AG08395 (cell line): ENCODE measurements around the gene LTBP1.
A peak's percentile ranks its signal among the peaks of the same experiment; 100 is the strongest.
"Not testable (repeated sequence)": the region's sequence is repeated elsewhere in the genome, so short reads cannot be mapped to it uniquely, and the experiment has no call there.

ENCODE experiments used
- DNase-seq: peaks from one replicate; pipeline ENCODE4 v3.0.0; 2012; ENCODE audit warnings: mixed read lengths, low spot score

LTBP1 gene

DNA sequence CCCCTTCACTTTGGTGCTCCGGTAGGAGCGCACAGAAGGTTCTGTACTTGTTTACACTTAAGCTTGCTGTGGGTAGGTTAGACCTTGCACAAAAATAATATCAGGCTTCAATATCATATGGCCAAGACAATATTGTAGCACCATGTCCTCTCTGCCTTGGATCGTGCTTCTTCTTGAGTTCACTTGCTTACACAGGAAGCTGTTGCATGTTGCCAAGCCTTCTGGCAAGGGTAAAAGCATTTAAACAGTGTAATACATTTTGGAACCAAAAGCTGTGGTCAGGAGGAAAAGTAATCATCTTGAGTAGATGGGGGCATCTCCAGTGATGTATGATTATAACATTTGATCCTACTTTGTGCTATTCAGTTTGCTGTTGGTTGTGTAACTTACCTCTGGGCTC lies 197.5 kb downstream of the LTBP1 start:
- no peak for DNase-seq

DNA sequence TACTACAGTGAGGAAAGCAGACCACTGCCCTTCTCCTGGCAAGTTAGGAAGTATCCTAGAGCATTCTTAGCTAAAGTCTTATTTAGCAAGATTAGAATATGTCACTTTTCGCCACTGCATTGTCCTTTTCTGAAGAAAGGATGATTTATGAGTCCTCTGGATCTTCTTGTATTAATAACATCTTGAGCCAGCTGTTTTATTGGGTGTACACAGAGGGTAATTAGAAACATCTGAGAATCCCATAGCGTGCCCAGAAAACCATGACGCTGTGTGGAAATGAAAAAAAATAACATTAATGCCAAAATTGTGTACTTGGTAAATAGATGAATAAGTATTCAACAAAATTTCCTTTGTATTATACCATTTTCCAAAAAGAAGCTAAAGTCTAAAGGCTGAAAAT lies 198.7 kb downstream of the LTBP1 start:
- peak; percentile 42 for DNase-seq

DNA sequence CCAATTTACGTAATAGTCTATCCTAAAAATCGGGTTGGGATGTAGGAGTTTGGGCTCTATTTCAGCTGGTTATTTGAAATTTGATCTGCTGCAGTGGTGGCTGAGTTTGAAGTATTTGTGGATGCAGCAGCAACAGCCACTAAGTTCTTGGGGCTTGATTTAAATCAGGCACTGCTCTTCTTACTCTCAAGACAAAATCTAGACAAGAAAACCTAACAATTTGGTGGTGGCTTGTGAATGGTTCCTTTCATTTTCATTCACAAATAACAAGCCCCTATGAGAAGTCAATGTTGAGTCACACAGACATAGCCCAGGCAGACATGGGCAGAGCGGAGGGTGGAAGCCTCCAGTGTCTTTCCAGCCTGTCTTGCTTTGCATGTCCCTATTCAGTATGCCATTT lies 199.3 kb downstream of the LTBP1 start:
- DNase-seq = no peak

DNA sequence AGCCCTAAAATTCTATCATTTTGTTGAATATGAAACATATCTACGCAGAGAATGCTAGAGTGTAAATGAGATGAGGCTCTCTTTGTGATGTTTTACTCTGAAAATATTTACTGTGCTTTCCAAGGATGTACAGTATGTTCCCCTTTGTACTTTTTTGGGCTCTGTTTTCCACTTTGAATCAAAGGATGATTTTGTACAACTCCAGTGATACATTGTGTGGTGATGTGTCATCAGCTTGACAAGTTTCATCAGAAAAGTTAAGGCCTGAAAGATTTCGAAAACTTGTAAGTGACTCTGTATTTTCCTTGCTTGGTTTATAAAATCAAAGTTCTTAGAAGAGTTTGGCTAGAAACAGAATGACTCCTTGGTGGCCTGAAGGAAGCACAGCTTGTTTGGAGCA lies 206.3 kb downstream of the LTBP1 start:
- peak; percentile 24 for DNase-seq

DNA sequence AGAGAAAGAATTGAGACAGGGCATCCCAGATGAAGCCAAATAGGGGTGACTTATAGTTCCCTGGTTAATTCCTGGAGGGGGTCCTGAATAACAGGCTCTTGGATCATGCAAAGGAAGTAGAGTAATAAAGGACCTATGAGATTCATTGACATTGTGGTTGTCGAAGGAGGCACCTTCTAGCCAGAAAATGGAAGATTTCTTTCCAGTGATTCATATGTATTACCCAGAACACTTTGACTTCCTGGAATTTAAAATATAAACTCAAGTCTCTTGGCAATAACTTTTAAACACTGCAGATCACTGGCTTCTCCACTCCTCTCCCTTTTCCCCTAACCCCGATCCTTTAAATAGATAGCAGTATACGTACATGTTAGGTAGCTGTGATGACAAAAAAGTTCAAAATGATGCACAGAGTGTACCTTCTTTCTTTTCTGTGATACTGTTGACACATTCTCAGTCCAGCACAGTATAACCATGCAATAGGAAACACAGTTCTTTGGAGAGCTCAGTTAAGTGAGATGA lies 211.8 kb downstream of the LTBP1 start:
- peak; percentile 66 for DNase-seq

DNA sequence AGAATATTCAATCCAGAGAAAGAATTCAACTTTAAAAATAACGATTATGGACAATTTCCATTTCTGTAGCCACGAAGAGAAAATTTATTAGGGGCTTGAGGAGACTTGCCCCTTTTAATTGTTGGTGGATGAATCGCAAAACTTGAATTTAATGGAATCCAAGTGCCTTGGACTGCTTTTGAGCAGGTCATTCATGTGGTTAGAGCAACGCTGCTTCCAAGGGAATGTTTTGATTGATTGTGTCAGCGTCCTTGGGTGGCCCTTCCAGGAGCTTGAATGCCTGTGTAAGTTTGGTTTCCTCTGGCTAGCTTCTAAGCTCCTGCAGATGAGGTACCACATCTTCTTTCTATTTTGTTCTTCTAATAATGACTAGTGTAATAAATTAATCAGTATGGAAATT lies 213.4 kb downstream of the LTBP1 start:
- no peak for DNase-seq

DNA sequence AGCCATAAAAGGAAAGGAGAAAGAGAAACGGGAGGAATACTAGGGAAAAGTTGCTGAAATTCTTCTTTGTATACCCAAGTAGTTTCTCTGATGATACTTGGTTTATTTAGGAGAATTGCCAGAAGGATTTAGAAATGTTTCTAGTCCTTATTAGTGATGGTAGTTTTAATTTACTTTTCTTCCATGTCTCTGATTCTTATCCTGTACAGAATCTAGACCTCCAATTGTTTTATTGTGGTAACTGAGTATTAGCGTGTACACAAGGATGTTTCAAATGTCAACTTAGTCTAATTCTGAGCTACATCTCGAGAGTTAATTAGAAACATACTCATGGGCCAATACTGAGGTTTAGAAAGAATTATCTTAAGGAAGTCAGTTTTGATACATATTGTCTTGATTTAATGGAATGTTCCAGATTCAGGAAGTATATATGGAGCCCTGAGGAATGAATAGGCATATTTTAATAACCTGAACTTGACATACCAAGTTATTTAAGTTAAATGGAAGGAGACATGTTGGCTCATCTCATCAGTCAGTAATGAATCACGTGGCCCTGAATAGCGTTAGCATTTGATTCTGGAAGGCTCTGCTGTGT lies 219.6 kb downstream of the LTBP1 start:
- DNase-seq = peak; percentile 21

DNA sequence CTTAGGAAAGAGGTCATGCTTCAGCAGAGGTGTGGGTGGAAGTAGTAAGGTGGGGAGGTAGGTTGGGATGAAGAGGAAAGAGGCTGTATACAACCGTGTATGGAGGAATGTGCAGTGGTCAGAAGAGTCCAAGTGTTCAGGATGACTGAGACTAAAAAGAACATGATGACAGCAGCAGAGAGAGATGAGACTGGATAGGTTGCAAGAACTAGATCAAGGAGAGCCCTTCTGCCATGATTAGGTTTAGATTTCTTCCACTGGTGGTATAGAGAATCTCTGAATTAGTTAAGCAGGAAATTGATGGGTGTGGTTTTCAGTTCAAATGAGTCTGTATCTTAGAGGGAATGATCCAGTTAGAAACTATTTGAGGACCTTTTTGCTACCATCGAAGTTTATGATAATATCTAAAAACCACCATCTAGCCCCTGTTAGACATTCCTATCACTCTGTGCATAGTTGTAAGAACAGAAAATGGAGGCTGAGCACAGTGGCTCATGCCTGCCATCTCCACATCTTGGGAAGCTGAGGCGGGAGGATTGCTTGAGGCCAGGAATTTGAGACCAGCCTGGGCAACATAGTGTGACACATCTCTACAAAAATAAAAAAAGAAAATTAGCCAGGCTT lies 221.0 kb downstream of the LTBP1 start:
- DNase-seq = no peak

DNA sequence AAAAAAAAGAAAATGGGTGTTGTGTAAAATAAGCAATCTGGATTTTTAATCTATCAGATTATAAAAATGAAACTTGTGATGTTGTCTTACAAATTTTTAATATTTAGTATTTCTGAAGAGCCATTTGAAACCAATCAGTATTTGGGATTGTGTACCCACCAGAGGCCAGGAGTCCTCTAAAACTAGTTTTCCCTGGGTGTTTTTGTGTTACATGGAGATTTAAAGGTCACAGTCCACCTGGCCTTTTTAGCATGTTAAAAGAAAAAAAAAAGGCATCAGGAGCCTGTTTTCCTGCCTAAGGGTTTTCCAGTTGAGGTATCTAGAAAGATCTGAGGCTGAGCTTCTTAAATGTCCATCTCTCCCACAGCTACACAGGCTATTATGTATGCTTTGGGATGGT lies 221.7 kb downstream of the LTBP1 start:
- no peak for DNase-seq

DNA sequence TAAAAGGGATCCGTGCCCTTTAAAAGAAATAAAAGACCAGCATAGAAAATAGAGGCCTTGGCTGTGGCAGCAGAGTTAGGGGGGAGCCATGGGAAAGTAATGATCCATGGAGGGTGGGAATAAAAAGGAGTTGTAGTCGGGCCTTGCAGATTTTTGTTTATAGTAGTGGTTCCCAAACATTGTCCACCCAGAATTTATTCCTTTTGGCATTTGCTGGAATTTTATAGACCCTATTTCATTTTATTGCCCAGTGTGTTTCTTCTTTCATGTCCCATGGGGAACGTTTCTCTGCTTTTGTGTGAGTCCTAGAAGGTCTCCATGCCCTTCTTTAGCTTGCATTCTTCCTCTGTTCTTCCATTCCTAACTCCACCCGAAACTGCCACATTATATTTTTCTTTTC lies 222.2 kb downstream of the LTBP1 start:
- no peak for DNase-seq

DNA sequence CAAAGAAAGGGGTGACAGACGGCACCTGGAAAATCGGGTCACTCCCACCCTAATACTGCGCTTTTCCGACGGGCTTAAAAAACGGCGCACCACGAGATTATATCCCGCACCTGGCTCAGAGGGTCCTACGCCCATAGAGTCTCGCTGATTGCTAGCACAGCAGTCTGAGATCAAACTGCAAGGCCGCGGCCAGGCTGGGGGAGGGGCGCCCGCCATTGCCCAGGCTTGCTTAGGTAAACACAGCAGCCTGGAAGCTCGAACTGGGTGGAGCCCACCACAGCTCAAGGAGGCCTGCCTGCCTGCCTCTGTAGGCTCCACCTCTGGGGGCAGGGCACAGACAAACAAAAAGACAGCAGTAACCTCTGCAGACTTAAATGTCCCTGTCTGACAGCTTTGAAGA lies 223.5 kb downstream of the LTBP1 start:
- not testable (repeated sequence) for DNase-seq

DNA sequence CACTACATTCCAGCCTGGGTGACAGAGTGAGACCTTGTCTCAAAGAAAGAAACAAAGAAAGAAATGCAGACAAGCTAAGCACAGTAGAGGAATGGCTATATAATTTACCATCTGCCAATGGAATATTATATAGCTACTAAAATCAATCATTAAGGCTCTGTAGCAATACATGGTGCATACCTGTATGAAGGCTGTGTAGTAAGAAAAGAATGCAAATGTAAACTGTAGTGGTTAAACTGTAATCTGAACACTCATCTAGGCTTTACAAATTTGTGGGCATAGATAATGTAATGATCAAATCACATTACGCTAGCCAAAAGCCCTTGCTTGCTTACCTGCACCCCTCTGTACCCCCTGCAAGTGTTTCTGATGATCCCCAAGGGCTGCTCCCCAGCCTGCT lies 230.9 kb downstream of the LTBP1 start:
- DNase-seq = no peak

DNA sequence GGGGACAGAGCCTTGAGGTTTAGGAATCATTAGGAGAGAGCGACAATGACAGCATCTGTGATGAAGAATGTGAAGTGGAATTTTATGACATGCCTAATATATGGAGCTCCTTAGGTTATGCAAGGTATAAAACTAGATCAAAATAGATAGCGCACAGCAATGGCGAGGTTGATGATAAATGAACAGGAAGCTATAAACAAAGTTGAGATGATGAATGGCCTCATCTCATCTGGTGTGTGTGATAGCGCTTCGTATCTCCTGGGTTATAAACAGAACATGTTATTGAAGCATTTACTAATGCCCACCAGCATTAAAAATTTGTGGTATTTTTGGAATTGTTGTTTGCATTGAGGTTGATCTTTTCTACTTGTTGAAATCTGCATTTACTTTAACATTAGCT lies 231.5 kb downstream of the LTBP1 start:
- no peak for DNase-seq

DNA sequence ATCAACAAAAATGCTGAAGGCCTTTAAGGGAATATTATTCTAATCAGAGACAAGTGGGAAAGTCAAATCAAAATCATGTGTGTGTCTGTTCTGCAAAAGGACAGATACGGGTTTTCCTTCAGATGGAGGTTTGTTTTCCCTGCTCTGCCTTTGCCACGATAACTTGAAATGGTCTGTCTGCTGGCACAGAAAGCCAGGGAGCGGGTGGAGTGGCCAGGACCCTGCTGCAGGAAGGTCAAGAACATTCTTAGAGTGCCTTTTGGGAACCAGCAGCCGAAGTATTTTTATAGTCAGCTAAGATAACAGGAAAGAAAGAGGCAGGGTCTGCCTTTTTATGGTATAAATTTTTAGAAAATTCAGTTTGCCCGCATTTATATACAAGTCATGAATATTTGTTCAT lies 234.2 kb downstream of the LTBP1 start:
- DNase-seq = no peak

DNA sequence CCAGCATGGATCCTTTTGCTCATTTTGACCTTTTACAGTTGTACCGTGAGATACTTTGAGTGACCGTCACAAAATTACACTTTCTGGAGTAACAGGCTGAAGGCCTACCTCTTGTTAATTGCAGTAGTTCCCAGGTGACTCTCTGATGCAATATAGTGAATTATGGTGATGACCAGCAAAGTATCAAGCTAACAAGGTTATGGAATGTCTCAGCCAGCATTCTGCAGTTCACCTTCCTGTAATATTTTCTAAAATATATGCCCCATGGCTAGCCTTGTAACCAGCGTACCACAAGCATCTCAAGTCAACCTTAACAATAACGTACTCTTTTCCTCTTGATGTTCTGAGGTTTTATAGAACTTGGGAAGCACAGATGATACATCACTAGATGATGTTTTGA lies 234.7 kb downstream of the LTBP1 start:
- DNase-seq = no peak

DNA sequence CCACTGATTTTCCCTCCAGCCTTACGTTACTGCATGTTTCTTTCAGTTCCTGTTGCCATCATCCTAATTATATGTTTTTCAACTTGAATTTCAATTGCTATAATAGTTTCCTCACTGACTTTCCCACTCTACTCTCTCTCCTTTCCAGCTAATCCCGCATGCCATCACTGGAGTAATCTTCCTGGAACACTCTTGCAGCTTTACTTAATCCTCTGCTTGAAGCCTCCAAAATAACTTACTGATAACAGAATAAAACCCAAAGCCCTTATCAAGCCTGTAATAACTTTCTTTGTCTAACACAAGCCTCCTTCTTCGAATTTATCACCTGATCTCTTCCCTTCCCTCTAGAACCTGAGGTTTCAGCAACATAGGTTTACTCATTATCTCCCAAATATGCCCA lies 237.3 kb downstream of the LTBP1 start:
- no peak for DNase-seq

DNA sequence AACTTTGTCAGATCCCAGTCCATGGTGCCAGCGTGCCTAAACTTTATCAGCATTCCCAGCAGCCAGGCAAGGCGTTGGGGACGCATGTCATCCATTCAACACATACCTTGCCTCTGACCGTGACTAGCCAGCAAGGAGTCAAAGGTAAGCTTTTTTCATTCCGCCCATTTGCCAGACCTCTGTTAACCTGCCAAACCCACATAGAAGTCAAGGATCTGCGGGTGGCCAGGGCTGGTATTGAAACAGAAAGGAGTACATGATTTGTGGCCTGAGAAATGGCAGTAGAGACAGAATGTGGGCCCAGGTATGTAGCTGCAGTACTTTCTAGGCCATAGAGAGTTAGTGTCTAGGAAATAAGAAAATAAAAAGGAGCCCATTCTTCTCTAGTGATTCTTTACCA lies 240.2 kb downstream of the LTBP1 start:
- no peak for DNase-seq

DNA sequence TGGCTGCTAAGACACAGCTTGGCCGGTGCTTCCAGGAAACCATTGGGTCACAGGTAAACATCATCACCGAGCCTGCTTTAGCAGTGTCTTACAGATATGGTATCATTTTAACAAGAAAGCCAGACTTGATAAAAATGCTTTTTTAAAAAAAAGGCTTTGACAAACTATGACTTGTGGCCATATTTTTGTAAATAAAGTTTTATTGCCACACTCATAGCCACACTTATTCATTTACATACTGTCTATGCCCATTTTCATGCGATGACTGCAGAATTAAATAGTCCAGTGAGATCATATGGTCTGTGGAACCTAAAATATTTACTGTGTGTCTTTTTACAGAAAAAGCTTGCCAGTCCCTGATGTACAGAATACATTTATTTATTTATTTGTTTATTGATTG lies 242.0 kb downstream of the LTBP1 start:
- no peak for DNase-seq

DNA sequence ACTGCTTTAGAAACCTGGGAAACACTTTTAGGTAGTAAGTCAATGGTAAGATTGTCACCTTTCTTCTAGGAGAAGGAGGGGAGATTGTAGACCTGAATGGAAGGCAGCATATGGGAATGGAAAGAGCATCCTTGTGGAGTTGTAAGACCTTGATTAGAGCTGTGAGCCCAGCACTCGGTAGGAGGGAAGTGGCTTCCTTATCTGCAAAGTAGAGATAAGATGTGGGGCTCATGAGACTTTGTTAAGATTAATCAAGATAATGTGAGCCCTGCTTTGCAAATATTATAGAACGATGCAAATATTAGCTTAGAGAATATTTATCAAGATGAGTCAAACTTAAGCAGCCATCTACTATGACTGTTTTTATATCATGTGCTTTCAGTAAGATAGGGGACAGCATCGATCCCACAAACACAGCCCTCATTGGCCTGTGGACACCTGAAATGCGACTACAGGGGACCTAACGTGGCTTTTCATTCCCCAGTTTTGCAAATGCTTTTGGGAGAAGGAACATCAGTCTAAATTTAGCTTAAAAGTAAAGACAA lies 243.7 kb downstream of the LTBP1 start:
- no peak for DNase-seq

DNA sequence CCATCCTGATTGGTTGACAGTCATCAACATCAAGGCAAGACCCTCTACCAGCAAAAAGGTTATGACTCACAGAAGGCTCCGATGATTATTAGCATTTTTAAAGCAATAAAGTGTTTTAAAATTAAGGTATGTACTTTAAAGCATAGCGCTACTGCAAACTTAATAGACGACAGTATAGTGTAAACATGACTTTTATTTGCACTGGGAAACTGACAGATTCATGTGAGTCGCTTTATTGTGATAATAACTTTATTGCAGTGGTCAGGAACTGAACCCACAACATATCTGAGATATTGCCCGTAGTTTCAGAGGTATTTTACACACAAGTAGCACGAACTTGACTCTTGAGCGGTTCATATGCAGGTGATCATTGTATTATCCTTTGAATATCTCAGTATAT lies 249.1 kb downstream of the LTBP1 start:
- DNase-seq = no peak

DNA sequence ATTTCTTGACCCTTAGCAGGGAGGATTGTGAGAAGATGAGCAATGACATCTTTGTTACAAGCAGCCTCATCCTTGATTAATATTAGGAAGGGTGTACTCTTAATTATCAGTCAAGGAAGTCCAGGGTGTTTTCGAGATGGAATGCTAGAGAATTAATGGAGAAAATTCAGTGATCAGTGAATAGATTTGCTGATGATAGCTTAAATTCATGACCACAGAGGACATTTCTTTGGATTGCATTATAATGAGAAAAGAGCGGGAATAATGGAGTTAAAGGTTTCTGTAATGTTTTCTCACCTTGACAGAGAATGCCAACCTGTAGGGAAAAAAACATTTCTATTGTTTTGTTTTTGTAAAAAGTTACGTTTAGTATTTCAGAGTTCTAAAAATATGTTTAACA lies 249.9 kb downstream of the LTBP1 start:
- no peak for DNase-seq

DNA sequence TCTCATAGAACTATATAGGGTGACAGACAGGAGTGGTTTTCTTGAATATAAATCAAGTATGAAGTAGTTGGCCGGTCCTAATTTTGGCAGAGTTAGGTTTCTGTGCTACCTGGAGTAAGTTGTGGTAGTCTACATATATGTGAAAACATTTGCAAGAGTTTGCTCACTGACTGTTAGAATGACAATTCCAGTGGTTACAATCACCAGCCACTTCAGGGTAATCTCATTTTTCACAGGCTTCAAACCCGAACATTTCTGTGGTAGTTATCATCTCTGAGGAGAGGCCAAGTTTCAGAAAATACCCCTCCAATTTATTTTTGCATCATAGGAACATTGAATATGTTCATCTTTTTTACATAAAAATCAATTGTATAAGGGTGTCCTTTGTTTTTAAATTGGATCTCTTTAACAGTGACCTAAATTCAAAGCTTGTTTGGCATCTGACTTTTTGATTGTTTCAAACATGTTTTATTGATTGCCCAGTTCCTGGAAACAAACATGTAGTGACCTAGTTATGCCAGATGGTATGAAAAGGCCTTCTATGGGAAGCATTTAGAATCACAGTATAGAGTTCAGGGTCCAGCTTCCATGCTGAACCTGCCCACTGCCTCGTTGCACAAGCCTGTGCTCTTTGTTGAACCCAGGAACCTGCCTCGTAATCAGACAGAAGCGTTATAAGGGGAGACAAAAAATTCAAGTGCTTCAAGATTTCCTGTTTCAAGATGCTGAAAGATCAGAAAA lies 250.6 kb downstream of the LTBP1 start:
- no peak for DNase-seq
